ENCODE measurements around the gene SH3BP5.

The SH3BP5 gene

GRCh38 chr3:15331606-15332404 is 581 bp downstream of the SH3BP5 start:
- peak overlapping the region; percentile 71 for H3K4me3 ChIP-seq (replicated peaks; ENCODE audit: low read depth, low read length)
- no peaks in the 10 kb centered on the region for H3K27me3 ChIP-seq (replicated peaks; ENCODE audit: control insufficient read depth, insufficient read depth, low read length)
- H3K36me3 ChIP-seq (ENCODE audit: control insufficient read depth, insufficient read depth, low read length), result peaks cover 2% of the 10 kb centered on the region
- peak; percentile 54 for DNase-seq (ENCODE audit: extremely low read depth, insufficient read length)
- no peak for TF ChIP-seq CTCF (IDR thresholded peaks at IDR 0.05; ENCODE audit: insufficient read depth, low read length, poor library complexity, severe bottlenecking)

- Histone ChIP-seq H3K36me3 (ENCODE audit: control insufficient read depth, insufficient read depth, low read length) (peaks cover 2% of the 10 kb centered on the region), H3K4me3 (replicated peaks; ENCODE audit: low read depth, low read length) (peak overlapping the region; percentile 71), H3K27me3 (replicated peaks; ENCODE audit: control insufficient read depth, insufficient read depth, low read length) (no peaks in the 10 kb centered on the region)
- no peak for DNase-seq (ENCODE audit: extremely low read depth, insufficient read length)
- TF ChIP-seq CTCF (IDR thresholded peaks at IDR 0.05; ENCODE audit: insufficient read depth, low read length, poor library complexity, severe bottlenecking), result no peak
Observed at GRCh38 chr3:15331072-15331605, 1.2 kb downstream of the SH3BP5 start.

GRCh38 chr3:15330031-15330596 is 2.3 kb downstream of the SH3BP5 start:
- no peak for DNase-seq (ENCODE audit: extremely low read depth, insufficient read length)
- H3K4me3 ChIP-seq (replicated peaks; ENCODE audit: low read depth, low read length), result peak overlapping the region; percentile 71

GRCh38 chr3:15329046-15330005 is 3.1 kb downstream of the SH3BP5 start:
- no peak for TF ChIP-seq CTCF (IDR thresholded peaks at IDR 0.05; ENCODE audit: insufficient read depth, low read length, poor library complexity, severe bottlenecking)
- Histone ChIP-seq H3K27me3 (replicated peaks; ENCODE audit: control insufficient read depth, insufficient read depth, low read length) (no peaks in the 10 kb centered on the region), H3K4me3 (replicated peaks; ENCODE audit: low read depth, low read length) (no peak overlapping the region), H3K36me3 (ENCODE audit: control insufficient read depth, insufficient read depth, low read length) (peaks cover 2% of the 10 kb centered on the region)
- DNase-seq (ENCODE audit: extremely low read depth, insufficient read length), result no peak

More at GRCh38 chr3:15330031-15330596, 2.3 kb downstream of the SH3BP5 start:
- Histone ChIP-seq H3K27me3 (replicated peaks; ENCODE audit: control insufficient read depth, insufficient read depth, low read length) (no peaks in the 10 kb centered on the region), H3K36me3 (ENCODE audit: control insufficient read depth, insufficient read depth, low read length) (peaks cover 2% of the 10 kb centered on the region)
- TF ChIP-seq CTCF (IDR thresholded peaks at IDR 0.05; ENCODE audit: insufficient read depth, low read length, poor library complexity, severe bottlenecking), result no peak

GRCh38 chr3:15327941-15328340 is 4.4 kb downstream of the SH3BP5 start:
- H3K36me3 ChIP-seq (ENCODE audit: control insufficient read depth, insufficient read depth, low read length), result peaks cover 2% of the 10 kb centered on the region
- no peak overlapping the region for H3K4me3 ChIP-seq (replicated peaks; ENCODE audit: low read depth, low read length)
- no peaks in the 10 kb centered on the region for H3K27me3 ChIP-seq (replicated peaks; ENCODE audit: control insufficient read depth, insufficient read depth, low read length)
- TF ChIP-seq CTCF (IDR thresholded peaks at IDR 0.05; ENCODE audit: insufficient read depth, low read length, poor library complexity, severe bottlenecking), result no peak
- DNase-seq (ENCODE audit: extremely low read depth, insufficient read length), result peak; percentile 77

All from GM06990 (cell line).